Smooth muscle cell (in vitro differentiated cells): ENCODE data around the gene TPR. TPM values are rescaled to one million over a fixed set of nuclear protein-coding genes. Genes with fewer than 3 reads are reported as not detected.

ENCODE experiments used
- DNase-seq: peaks from one replicate; lab custom pipeline; 2025; ENCODE audit not compliant: unreplicated experiment; lab: John Stamatoyannopoulos, UW
- H2AFZ ChIP-seq: fragments of 200-600 bp; sonication (generic); 2 replicates; pipeline ENCODE4 v1.6.0; 2016; ENCODE audit warnings: antibody characterized with exemption, low read depth, mild to moderate bottlenecking
- H3F3A ChIP-seq: fragments of 200-600 bp; sonication (generic); 2 replicates; pipeline ENCODE4 v1.6.0; 2017; ENCODE audit warnings: antibody characterized with exemption, low read depth
- H3K27ac ChIP-seq: fragments of 200-600 bp; sonication (generic); 2 replicates; pipeline ENCODE4 v1.5.1; 2016; ENCODE audit warnings: low read depth, mild to moderate bottlenecking
- H3K27me3 ChIP-seq: fragments of 200-600 bp; sonication (generic); 2 replicates; pipeline ENCODE4 v1.6.1; 2016; ENCODE audit warnings: low read depth, mild to moderate bottlenecking
- H3K36me3 ChIP-seq: fragments of 200-600 bp; sonication (generic); 2 replicates; pipeline ENCODE4 v1.5.1; 2016; ENCODE audit warnings: low read depth
- H3K4me1 ChIP-seq: fragments of 200-600 bp; sonication (generic); 2 replicates; pipeline ENCODE4 v1.5.1; 2016; ENCODE audit warnings: low read depth
- H3K4me2 ChIP-seq: fragments of 200-600 bp; sonication (generic); 2 replicates; pipeline ENCODE4 v1.6.0; 2016; ENCODE audit warnings: mild to moderate bottlenecking
- H3K4me3 ChIP-seq: fragments of 200-600 bp; sonication (generic); 2 replicates; pipeline ENCODE4 v1.5.1; 2016; ENCODE audit warnings: mild to moderate bottlenecking
- H3K79me2 ChIP-seq: fragments of 200-600 bp; sonication (generic); 2 replicates; pipeline ENCODE4 v1.6.0; 2016; ENCODE audit warnings: low read depth, mild to moderate bottlenecking
- H3K9ac ChIP-seq: fragments of 200-600 bp; sonication (generic); 2 replicates; pipeline ENCODE4 v1.6.0; 2016; ENCODE audit warnings: low read depth
- H3K9me3 ChIP-seq: fragments of 200-600 bp; sonication (generic); replicated peaks from 2 replicates; pipeline ENCODE4 v1.5.1; 2016; ENCODE audit warnings: low read depth
- H4K20me1 ChIP-seq: fragments of 200-600 bp; sonication (generic); 2 replicates; pipeline ENCODE4 v1.6.0; 2016; ENCODE audit warnings: low read depth
- CTCF ChIP-seq: fragments of 200-600 bp; sonication (generic); IDR thresholded peaks from 2 replicates; pipeline ENCODE4 v1.5.1; 2017; ENCODE audit warnings: borderline replicate concordance, mild to moderate bottlenecking, antibody characterized with exemption; ENCODE audit not compliant: insufficient read depth, poor library complexity, severe bottlenecking
- WGBS: methylation state at CpG from one replicate; pipeline ENCODE4 v1.1.7; 2016; ENCODE audit warnings: low lambda C conversion rate; 5-methylcytosine and 5-hydroxymethylcytosine counted together
- polyA plus RNA-seq: library from polyadenylated mRNA; unstranded; fragments of >200 nt; fragmentation: Nextera tagmentation; extraction: Ambion mirVana; gene quantifications from 2 replicates; pipeline ENCODE4 v1.2.1, GENCODE V29; 2016
- total RNA-seq: library from RNA; depleted of rRNA; stranded (reverse); fragments of >200 nt; gene quantifications from 2 replicates; pipeline ENCODE4 v1.2.3, GENCODE V29; 2014

The TPR gene
- total and polyA plus RNA-seq, 2 experiments from 2014 or later, result 43.9 to 61.8 TPM

- no peaks in the 10 kb centered on the region for H3K9me3 ChIP-seq
- no peaks in the 10 kb centered on the region for H3K79me2 ChIP-seq
- no peaks in the 10 kb centered on the region for H3K4me1 ChIP-seq
- H3K4me3 ChIP-seq, result no peak overlapping the region
- 86% methylated on average over 1 of the region's 1 CpG for WGBS
- no peaks in the 10 kb centered on the region for H4K20me1 ChIP-seq
- peaks cover 20% of the 10 kb centered on the region for H3K36me3 ChIP-seq
- no peak overlapping the region for H3K27ac ChIP-seq
- H3K27me3 ChIP-seq, result no peaks in the 10 kb centered on the region
- H3K4me2 ChIP-seq, result no peak overlapping the region
- DNase-seq, result no peak
- H3F3A ChIP-seq, result no peaks in the 10 kb centered on the region
- TF ChIP-seq CTCF, result no peak
- no peak overlapping the region for H3K9ac ChIP-seq
- no peak overlapping the region for H2AFZ ChIP-seq
Observed at GRCh38 chr1:186420923-186421322, 45.9 kb upstream of the TPR start.

DNA sequence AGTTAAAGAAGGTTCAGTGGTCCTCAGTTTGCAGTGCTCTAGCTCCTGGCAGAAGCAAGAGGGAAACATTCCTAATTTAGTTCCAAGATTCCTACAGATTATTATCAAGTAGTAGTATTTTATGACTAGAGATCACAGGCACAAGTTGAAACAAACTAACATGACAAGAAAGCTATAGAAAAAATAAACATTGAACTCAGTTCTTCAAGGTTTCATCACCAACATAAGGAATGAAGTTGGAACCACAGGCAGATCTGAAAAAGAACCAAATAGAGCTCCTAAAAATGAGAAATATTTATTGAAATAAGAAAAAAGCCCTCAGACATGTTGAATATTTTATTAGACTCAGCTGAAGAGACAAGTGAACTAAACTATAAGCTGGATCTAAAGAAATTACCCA is 45.3 kb upstream of the TPR start:
- Histone ChIP-seq H2AFZ (no peak overlapping the region), H3K9ac (no peak overlapping the region), H3K9me3 (no peaks in the 10 kb centered on the region), H3K4me2 (no peak overlapping the region), H3F3A (no peaks in the 10 kb centered on the region), H3K27ac (no peak overlapping the region), H3K79me2 (no peaks in the 10 kb centered on the region), H4K20me1 (no peaks in the 10 kb centered on the region), H3K27me3 (no peaks in the 10 kb centered on the region), H3K4me3 (no peak overlapping the region), H3K4me1 (no peaks in the 10 kb centered on the region), H3K36me3 (peaks cover 20% of the 10 kb centered on the region)
- no peak for TF ChIP-seq CTCF
- no peak for DNase-seq

GRCh38 chr1:186418503-186418902 is 43.5 kb upstream of the TPR start:
- DNase-seq, result no peak
- Histone ChIP-seq H3K79me2 (no peaks in the 10 kb centered on the region), H3F3A (no peaks in the 10 kb centered on the region), H3K27ac (no peak overlapping the region), H3K9me3 (no peaks in the 10 kb centered on the region), H3K4me2 (no peak overlapping the region), H3K4me3 (no peak overlapping the region), H3K27me3 (no peaks in the 10 kb centered on the region), H4K20me1 (no peaks in the 10 kb centered on the region), H3K4me1 (no peaks in the 10 kb centered on the region), H3K9ac (no peak overlapping the region), H2AFZ (no peak overlapping the region), H3K36me3 (peaks cover 20% of the 10 kb centered on the region)
- WGBS, result 88% methylated on average over 4 of the region's 4 CpGs
- no peak for TF ChIP-seq CTCF

DNA sequence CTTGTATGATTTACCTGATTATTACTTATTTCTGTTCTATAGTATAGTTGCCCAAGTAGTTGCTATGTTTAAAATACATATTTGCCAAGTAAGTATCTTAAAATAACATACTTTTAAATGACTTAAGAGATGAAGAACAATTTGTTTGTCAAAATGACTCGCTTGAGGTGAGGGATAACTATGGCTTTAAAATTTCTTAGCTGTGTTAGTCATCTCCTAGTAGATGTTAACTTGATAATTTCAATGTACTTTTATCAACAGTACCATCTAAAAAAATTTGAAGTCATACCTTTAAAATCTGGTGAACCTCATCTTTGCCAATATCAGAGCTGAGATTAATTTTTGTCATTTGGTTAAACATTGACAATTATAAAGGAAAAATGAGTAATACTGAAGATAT is 38.3 kb upstream of the TPR start:
- no peak for TF ChIP-seq CTCF
- Histone ChIP-seq H3K79me2 (no peaks in the 10 kb centered on the region), H3K36me3 (peaks cover 17% of the 10 kb centered on the region), H3K4me3 (no peak overlapping the region), H2AFZ (no peak overlapping the region), H3K9ac (no peak overlapping the region), H3K4me1 (no peaks in the 10 kb centered on the region), H3F3A (no peaks in the 10 kb centered on the region), H3K27me3 (no peaks in the 10 kb centered on the region), H3K27ac (no peak overlapping the region), H3K4me2 (no peak overlapping the region), H4K20me1 (no peaks in the 10 kb centered on the region), H3K9me3 (no peaks in the 10 kb centered on the region)
- WGBS, result 79% methylated on average over 1 of the region's 1 CpG
- no peak for DNase-seq
